ENCODE measurements around the gene ADGRF3.
"Not testable (repeated sequence)": the region's sequence is repeated elsewhere in the genome, so short reads cannot be mapped to it uniquely, and the experiment has no call there.

ADGRF3 gene

GRCh38 chr2:26330114-26330549, 16.5 kb downstream of the ADGRF3 start:
- H3K27me3 ChIP-seq (ENCODE audit: control insufficient read depth in 3 of 3, insufficient read depth in 3 of 3, low read depth in 1 of 3, low read length in 3 of 3), result no peaks in the 10 kb centered on the region
- peaks cover 0 to 3% of the 10 kb centered on the region in 2 donors for H3K4me1 ChIP-seq (ENCODE audit: control insufficient read depth in 2 of 2, insufficient read depth in 1 of 2, low read depth in 1 of 2, low read length in 2 of 2)
- no peak overlapping the region for H3K23ac ChIP-seq (ENCODE audit: low read depth, low read length, poor library complexity)
- H3K4ac ChIP-seq (ENCODE audit: low read length), result no peak overlapping the region
- no peaks in the 10 kb centered on the region for H3K36me3 ChIP-seq (replicated peaks in 1 of 2; ENCODE audit: control insufficient read depth in 2 of 2, insufficient read depth in 2 of 2, low read length in 2 of 2)
- peak overlapping the region; percentile 83 for H2AFZ ChIP-seq (ENCODE audit: low read length)
- H3K9ac ChIP-seq (ENCODE audit: low read depth, low read length, poor library complexity), result no peak overlapping the region
- H2BK12ac ChIP-seq (ENCODE audit: low read length), result no peak overlapping the region
- H3K4me2 ChIP-seq (ENCODE audit: insufficient read depth, low read length, poor library complexity, severe bottlenecking), result no peak overlapping the region
- no peak overlapping the region for H3K4me3 ChIP-seq (ENCODE audit: low read length in 2 of 2)
- H3K18ac ChIP-seq (ENCODE audit: low read length), result no peak overlapping the region
- H2AK5ac ChIP-seq (ENCODE audit: low read depth, low read length), result no peak overlapping the region
- H2BK15ac ChIP-seq (ENCODE audit: low read length), result no peak overlapping the region
- H4K8ac ChIP-seq (ENCODE audit: low read depth, low read length), result no peak overlapping the region
- DNase-seq (ENCODE audit: low spot score), result peak; percentile 56
- no peak overlapping the region for H2BK120ac ChIP-seq (ENCODE audit: low read depth, low read length)
- no CpG with 5 or more reads among the region's 7 CpGs for WGBS, 2 donors (ENCODE audit: extremely low coverage in 2 of 2, insufficient read length in 2 of 2, insufficient replicate concordance in 1 of 2)
- no peak overlapping the region for H4K91ac ChIP-seq (ENCODE audit: low read depth, low read length, poor library complexity)
- no peak overlapping the region for H3K27ac ChIP-seq (replicated peaks; ENCODE audit: low read length)
- no peaks in the 10 kb centered on the region for H3K79me1 ChIP-seq (ENCODE audit: low read depth, low read length)
- H3K9me3 ChIP-seq (replicated peaks in 1 of 2; ENCODE audit: control insufficient read depth in 2 of 2, insufficient read depth in 1 of 2, low read depth in 1 of 2, low read length in 2 of 2), result no peaks in the 10 kb centered on the region
- no peak overlapping the region for H3K14ac ChIP-seq (ENCODE audit: low read length)
- H2BK5ac ChIP-seq (ENCODE audit: low read length), result no peak overlapping the region

GRCh38 chr2:26329083-26329482, 17.5 kb downstream of the ADGRF3 start:
- not testable (repeated sequence) for H4K91ac ChIP-seq (ENCODE audit: low read depth, low read length, poor library complexity); H3K23ac ChIP-seq (ENCODE audit: low read depth, low read length, poor library complexity); H3K4me3 ChIP-seq (ENCODE audit: low read length in 2 of 2); H3K4me1 ChIP-seq (ENCODE audit: control insufficient read depth in 2 of 2, insufficient read depth in 1 of 2, low read depth in 1 of 2, low read length in 2 of 2); H3K27me3 ChIP-seq (ENCODE audit: control insufficient read depth in 3 of 3, insufficient read depth in 3 of 3, low read depth in 1 of 3, low read length in 3 of 3); H3K18ac ChIP-seq (ENCODE audit: low read length); H3K36me3 ChIP-seq (replicated peaks in 1 of 2; ENCODE audit: control insufficient read depth in 2 of 2, insufficient read depth in 2 of 2, low read length in 2 of 2); H2BK12ac ChIP-seq (ENCODE audit: low read length); H3K4me2 ChIP-seq (ENCODE audit: insufficient read depth, low read length, poor library complexity, severe bottlenecking); H2BK15ac ChIP-seq (ENCODE audit: low read length); H2BK5ac ChIP-seq (ENCODE audit: low read length); H3K14ac ChIP-seq (ENCODE audit: low read length); DNase-seq (ENCODE audit: low spot score); H3K4ac ChIP-seq (ENCODE audit: low read length); H2BK120ac ChIP-seq (ENCODE audit: low read depth, low read length); H3K9me3 ChIP-seq (replicated peaks in 1 of 2; ENCODE audit: control insufficient read depth in 2 of 2, insufficient read depth in 1 of 2, low read depth in 1 of 2, low read length in 2 of 2); H3K27ac ChIP-seq (replicated peaks; ENCODE audit: low read length); H4K8ac ChIP-seq (ENCODE audit: low read depth, low read length); H3K9ac ChIP-seq (ENCODE audit: low read depth, low read length, poor library complexity); H3K79me1 ChIP-seq (ENCODE audit: low read depth, low read length); H2AK5ac ChIP-seq (ENCODE audit: low read depth, low read length); H2AFZ ChIP-seq (ENCODE audit: low read length)
- WGBS, 2 donors (ENCODE audit: extremely low coverage in 2 of 2, insufficient read length in 2 of 2, insufficient replicate concordance in 1 of 2), result no CpG with 5 or more reads among the region's 4 CpGs

- Histone ChIP-seq H2BK12ac (ENCODE audit: low read length) (no peak overlapping the region), H2BK5ac (ENCODE audit: low read length) (no peak overlapping the region), H4K91ac (ENCODE audit: low read depth, low read length, poor library complexity) (no peak overlapping the region), H2BK120ac (ENCODE audit: low read depth, low read length) (no peak overlapping the region), H3K4me2 (ENCODE audit: insufficient read depth, low read length, poor library complexity, severe bottlenecking) (no peak overlapping the region), H3K18ac (ENCODE audit: low read length) (no peak overlapping the region), H4K8ac (ENCODE audit: low read depth, low read length) (no peak overlapping the region), H3K27me3 (ENCODE audit: control insufficient read depth in 3 of 3, insufficient read depth in 3 of 3, low read depth in 1 of 3, low read length in 3 of 3) (no peaks in the 10 kb centered on the region), H3K36me3 (replicated peaks in 1 of 2; ENCODE audit: control insufficient read depth in 2 of 2, insufficient read depth in 2 of 2, low read length in 2 of 2) (no peaks in the 10 kb centered on the region), H3K4me1 (ENCODE audit: control insufficient read depth in 2 of 2, insufficient read depth in 1 of 2, low read depth in 1 of 2, low read length in 2 of 2) (peaks cover 0 to 3% of the 10 kb centered on the region in 2 donors), H2AFZ (ENCODE audit: low read length) (no peak overlapping the region), H3K9ac (ENCODE audit: low read depth, low read length, poor library complexity) (no peak overlapping the region), H3K79me1 (ENCODE audit: low read depth, low read length) (no peaks in the 10 kb centered on the region), H2BK15ac (ENCODE audit: low read length) (no peak overlapping the region), H3K4me3 (ENCODE audit: low read length in 2 of 2) (no peak overlapping the region), H3K9me3 (replicated peaks in 1 of 2; ENCODE audit: control insufficient read depth in 2 of 2, insufficient read depth in 1 of 2, low read depth in 1 of 2, low read length in 2 of 2) (no peaks in the 10 kb centered on the region), H2AK5ac (ENCODE audit: low read depth, low read length) (no peak overlapping the region), H3K4ac (ENCODE audit: low read length) (no peak overlapping the region), H3K27ac (replicated peaks; ENCODE audit: low read length) (no peak overlapping the region), H3K14ac (ENCODE audit: low read length) (no peak overlapping the region), H3K23ac (ENCODE audit: low read depth, low read length, poor library complexity) (no peak overlapping the region)
- DNase-seq (ENCODE audit: low spot score), result no peak
- WGBS, 2 donors (ENCODE audit: extremely low coverage in 2 of 2, insufficient read length in 2 of 2, insufficient replicate concordance in 1 of 2), result no CpG with 5 or more reads among the region's 5 CpGs
Observed at GRCh38 chr2:26327291-26328272, 19.0 kb downstream of the ADGRF3 start.

- Histone ChIP-seq H2BK15ac (ENCODE audit: low read length) (no peak overlapping the region), H2AFZ (ENCODE audit: low read length) (no peak overlapping the region), H3K4ac (ENCODE audit: low read length) (no peak overlapping the region), H3K27me3 (ENCODE audit: control insufficient read depth in 3 of 3, insufficient read depth in 3 of 3, low read depth in 1 of 3, low read length in 3 of 3) (no peaks in the 10 kb centered on the region), H4K91ac (ENCODE audit: low read depth, low read length, poor library complexity) (no peak overlapping the region), H3K27ac (replicated peaks; ENCODE audit: low read length) (no peak overlapping the region), H3K9me3 (replicated peaks in 1 of 2; ENCODE audit: control insufficient read depth in 2 of 2, insufficient read depth in 1 of 2, low read depth in 1 of 2, low read length in 2 of 2) (no peaks in the 10 kb centered on the region), H3K23ac (ENCODE audit: low read depth, low read length, poor library complexity) (no peak overlapping the region), H2BK12ac (ENCODE audit: low read length) (no peak overlapping the region), H3K18ac (ENCODE audit: low read length) (no peak overlapping the region), H2BK120ac (ENCODE audit: low read depth, low read length) (no peak overlapping the region), H3K4me1 (ENCODE audit: control insufficient read depth in 2 of 2, insufficient read depth in 1 of 2, low read depth in 1 of 2, low read length in 2 of 2) (peaks cover 0 to 3% of the 10 kb centered on the region in 2 donors), H3K9ac (ENCODE audit: low read depth, low read length, poor library complexity) (no peak overlapping the region), H2BK5ac (ENCODE audit: low read length) (no peak overlapping the region), H3K36me3 (replicated peaks in 1 of 2; ENCODE audit: control insufficient read depth in 2 of 2, insufficient read depth in 2 of 2, low read length in 2 of 2) (no peaks in the 10 kb centered on the region), H2AK5ac (ENCODE audit: low read depth, low read length) (no peak overlapping the region), H3K4me2 (ENCODE audit: insufficient read depth, low read length, poor library complexity, severe bottlenecking) (no peak overlapping the region), H3K14ac (ENCODE audit: low read length) (no peak overlapping the region), H4K8ac (ENCODE audit: low read depth, low read length) (no peak overlapping the region), H3K4me3 (ENCODE audit: low read length in 2 of 2) (no peak overlapping the region), H3K79me1 (ENCODE audit: low read depth, low read length) (no peaks in the 10 kb centered on the region)
- no CpG with 5 or more reads among the region's 1 CpG for WGBS, 2 donors (ENCODE audit: extremely low coverage in 2 of 2, insufficient read length in 2 of 2, insufficient replicate concordance in 1 of 2)
- no peak for DNase-seq (ENCODE audit: low spot score)
Observed at GRCh38 chr2:26326514-26326913, 20.1 kb downstream of the ADGRF3 start.
